HCT116 (cell line): Measurements from ENCODE around the gene EXOC6B. TPM values are rescaled to one million over a fixed set of nuclear protein-coding genes. Genes with fewer than 3 reads are reported as not detected.

Source experiments
- ATAC-seq: fragments of 200-7000 bp; cut with Tn5 transposase; 2 replicates; pipeline ENCODE4 v1.9.1; 2020; ENCODE audit warnings: mild to moderate bottlenecking, moderate library complexity
- BruUV-seq: library from RNA; stranded (reverse); fragments of 400-500 nt; replicated peaks from 2 replicates; lab custom pipeline; 2021; lab: Mats Ljungman, UMichigan
- CTCF ChIA-PET: fragments of 300-600 bp; sonication (Branson Sonifier 250); formaldehyde crosslinking; loops from one replicate; lab custom pipeline; 2021; ENCODE audit warnings: antibody characterized with exemption; lab: Charles Lee
- POLR2A ChIA-PET: fragments of 300-600, 350-600 bp; sonication (Branson Sonifier 250); formaldehyde crosslinking; loops from one replicate; lab custom pipeline; 2021; ENCODE audit warnings: antibody characterized with exemption; lab: Charles Lee
- RAD21 ChIA-PET, 2 experiments: fragments of 300-600 bp; sonication (Branson Sonifier 250); formaldehyde crosslinking; loops; one replicate each; lab custom pipeline; 2023; ENCODE audit warnings: low total read pairs in 2 of 2; ENCODE audit not compliant: uncharacterized antibody in 2 of 2, unreplicated experiment in 2 of 2, low non-redundant PET in 1 of 2; lab: Charles Lee
- DNase-seq: peaks from one replicate; pipeline ENCODE4 v3.0.0-alpha.2; 2010; ENCODE audit warnings: low read depth, low spot score
- H2AFZ ChIP-seq: fragments of 200-600 bp; shearing (Covaris generic), sonication (generic); 2 replicates; pipeline ENCODE4 v1.6.1; 2017; ENCODE audit warnings: low read depth, mixed run types, mixed read lengths, antibody characterized with exemption, low read length; ENCODE audit not compliant: poor library complexity, severe bottlenecking
- H3K27ac ChIP-seq: 2 replicates; pipeline ENCODE4 v1.5.1; 2012; ENCODE audit warnings: low read depth, low read length
- H3K27me3 ChIP-seq: fragments of 200-600 bp; sonication (generic); 2 replicates; pipeline ENCODE4 v1.6.1; 2016; ENCODE audit warnings: mixed run types, low read length, mixed read lengths; ENCODE audit not compliant: insufficient read depth
- H3K36me3 ChIP-seq, 2 experiments: fragments of 200-500 bp in 1 of 2; fragments of 200-600 bp in 1 of 2; sonication (Bioruptor generic) in 1 of 2; sonication (generic) in 1 of 2; 2 replicates each; pipeline versions ENCODE4 v1.5.1 to v1.6.1; 2014 to 2016; ENCODE audit warnings: low read length in 2 of 2, inconsistent platforms in 1 of 2, mixed read lengths in 1 of 2, mixed run types in 1 of 2; ENCODE audit not compliant: insufficient read depth in 2 of 2, control insufficient read depth in 1 of 2
- H3K4me1 ChIP-seq, 2 experiments: fragments of 200-600 bp in 1 of 2; sonication (generic) in 1 of 2; 2 replicates each; pipeline versions ENCODE4 v1.5.1 to v1.6.1; 2012 to 2017; ENCODE audit warnings: low read length in 2 of 2, inconsistent platforms in 1 of 2, mild to moderate bottlenecking in 1 of 2, mixed read lengths in 1 of 2, mixed run types in 1 of 2, moderate library complexity in 1 of 2; ENCODE audit not compliant: insufficient read depth in 2 of 2, control insufficient read depth in 1 of 2
- H3K4me2 ChIP-seq: fragments of 200-600 bp; sonication (generic); 2 replicates; pipeline ENCODE4 v1.6.1; 2017; ENCODE audit warnings: mixed run types, low read length, mixed read lengths
- H3K4me3 ChIP-seq, 2 experiments: fragments of 200-600 bp in 1 of 2; sonication (generic) in 1 of 2; replicated peaks in 1 of 2; 2 replicates each; pipeline ENCODE4 v1.5.1; 2011 to 2016; ENCODE audit warnings: low read length in 2 of 2, control low read depth in 1 of 2, low read depth in 1 of 2, mild to moderate bottlenecking in 1 of 2, mixed read lengths in 1 of 2, mixed run types in 1 of 2
- H3K79me2 ChIP-seq: fragments of 200-600 bp; sonication (generic); 2 replicates; pipeline ENCODE4 v1.6.1; 2017; ENCODE audit warnings: mild to moderate bottlenecking, mixed run types, low read length, moderate library complexity, mixed read lengths; ENCODE audit not compliant: insufficient read depth
- H3K9ac ChIP-seq: fragments of 200-600 bp; sonication (generic); 2 replicates; pipeline ENCODE4 v1.6.1; 2016; ENCODE audit warnings: low read length, mixed read lengths
- H3K9me2 ChIP-seq: fragments of 200-600 bp; sonication (generic), shearing (Covaris generic); 2 replicates; pipeline ENCODE4 v1.6.1; 2017; ENCODE audit warnings: mixed run types, mild to moderate bottlenecking, moderate library complexity; ENCODE audit not compliant: insufficient read depth
- H3K9me3 ChIP-seq, 2 experiments: fragments of 200-500 bp in 1 of 2; fragments of 200-600 bp in 1 of 2; sonication (Bioruptor generic) in 1 of 2; sonication (generic) in 1 of 2; 2 replicates each; pipeline ENCODE4 v1.6.1; 2014 to 2017; ENCODE audit warnings: low read length in 2 of 2, mixed read lengths in 2 of 2, inconsistent platforms in 1 of 2, low read depth in 1 of 2, mild to moderate bottlenecking in 1 of 2, mixed run types in 1 of 2, moderate library complexity in 1 of 2; ENCODE audit not compliant: control insufficient read depth in 1 of 2, insufficient read depth in 1 of 2
- H4K20me1 ChIP-seq: fragments of 200-600 bp; sonication (generic), shearing (Covaris generic); 2 replicates; pipeline ENCODE4 v1.6.1; 2017; ENCODE audit warnings: mixed run types, mild to moderate bottlenecking, moderate library complexity; ENCODE audit not compliant: insufficient read depth
- ATF3 ChIP-seq: IDR thresholded peaks from 2 replicates; pipeline ENCODE4 v1.6.1; 2012
- CBX3 ChIP-seq: IDR thresholded peaks from 2 replicates; pipeline ENCODE4 v1.6.1; 2012; ENCODE audit warnings: low read depth
- CTCF ChIP-seq, 3 experiments: fragments of 200-600 bp in 1 of 3; sonication (generic) in 1 of 3; IDR thresholded peaks in 2 of 3; conservative IDR thresholded peaks in 1 of 3; 2 replicates each; pipeline ENCODE4 v1.5.1; 2012 to 2017; ENCODE audit warnings: low read depth in 2 of 3, low read length in 2 of 3, antibody characterized with exemption in 1 of 3, borderline replicate concordance in 1 of 3, control low read depth in 1 of 3, mild to moderate bottlenecking in 1 of 3, mixed read lengths in 1 of 3, mixed run types in 1 of 3, moderate library complexity in 1 of 3; ENCODE audit not compliant: insufficient read depth in 1 of 3
- RAD21 ChIP-seq: IDR thresholded peaks from 2 replicates; pipeline ENCODE4 v1.6.1; 2012; ENCODE audit warnings: low read depth, mild to moderate bottlenecking
- intact Hi-C: fragments of 100-400 bp; cut with micrococcal nuclease; formaldehyde crosslinking; loops from 2 replicates; pipeline ENCODE4 v1.10.0; 2022
- total RNA-seq: library from RNA; stranded (reverse); gene quantifications from one replicate; pipeline ENCODE4 v1.2.1, GENCODE V29; 2021; ENCODE audit not compliant: unreplicated experiment

The EXOC6B gene
- total RNA-seq, 1 experiment from 2014 or later: 25.4 TPM

GRCh38 chr2:72208225-72208624 is 617.6 kb downstream of the EXOC6B start (continued):
- TF ChIP-seq CBX3: no peak
- TF ChIP-seq RAD21: no peak
- TF ChIP-seq, all 23 proteins: peak for 0

DNA sequence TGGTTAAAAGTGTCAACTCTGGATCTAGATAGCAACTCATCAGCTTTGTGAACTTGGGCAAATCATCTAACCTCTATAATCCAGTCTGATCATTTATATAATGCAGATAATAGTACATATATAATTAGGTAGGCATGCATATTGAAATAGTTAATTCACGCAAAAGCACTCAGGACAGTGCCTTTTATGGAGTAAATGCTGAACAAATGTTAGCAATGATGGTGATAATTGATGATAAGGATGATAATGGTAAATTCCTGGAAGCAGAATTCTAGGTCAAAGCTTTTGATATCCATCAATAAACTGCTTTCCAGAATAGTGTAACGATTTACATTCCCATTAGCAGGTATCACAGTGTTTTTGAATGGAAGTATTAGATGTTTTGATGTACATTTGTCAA is 618.5 kb downstream of the EXOC6B start:
- H3K9me3 ChIP-seq: no peaks in the 10 kb centered on the region
- no peaks in the 10 kb centered on the region for H3K27me3 ChIP-seq
- TF ChIP-seq ATF3 (no peak), CTCF (IDR thresholded peaks at IDR 0.05 in 2 of 3, conservative IDR thresholded peaks at IDR 0.05 in 1 of 3; ENCODE audit: borderline replicate concordance in 1 of 3, insufficient read depth in 1 of 3, low read depth in 2 of 3, low read length in 2 of 3) (no peak)
- no peak for ATAC-seq
- intact Hi-C loops: no loop called here
- no peaks in the 10 kb centered on the region for H3K36me3 ChIP-seq
- H3K9me2 ChIP-seq: no peaks in the 10 kb centered on the region
- no peak overlapping the region for H3K27ac ChIP-seq
- H2AFZ ChIP-seq: no peak overlapping the region
- ChIA-PET POLR2A (no interaction called here), CTCF (no interaction called here), RAD21 (no interaction called here)
- no peak overlapping the region for H3K4me2 ChIP-seq
- H3K9ac ChIP-seq: no peak overlapping the region
- 0 out of 4 replicates have a peak, but pooled peaks cover 0 to 2% of the 10 kb centered on the region in 2 experiments for H3K4me1 ChIP-seq
- H3K4me3 ChIP-seq: no peak overlapping the region
- no peaks in the 10 kb centered on the region for H4K20me1 ChIP-seq
- no peaks in the 10 kb centered on the region for H3K79me2 ChIP-seq
- BruUV-seq: no TSS peak
- no peak for DNase-seq

GRCh38 chr2:72205504-72205881 is 620.3 kb downstream of the EXOC6B start:
- Histone ChIP-seq H4K20me1 (no peaks in the 10 kb centered on the region), H3K4me2 (no peak overlapping the region), H3K9ac (no peak overlapping the region), H3K79me2 (no peaks in the 10 kb centered on the region), H3K9me3 (no peaks in the 10 kb centered on the region), H2AFZ (no peak overlapping the region), H3K27ac (no peak overlapping the region), H3K36me3 (no peaks in the 10 kb centered on the region), H3K4me3 (no peak overlapping the region), H3K4me1 (no peaks in the 10 kb centered on the region), H3K9me2 (no peaks in the 10 kb centered on the region), H3K27me3 (no peaks in the 10 kb centered on the region)
- CTCF ChIA-PET: no interaction called here
- intact Hi-C loops: no loop called here
- RAD21 ChIA-PET: no interaction called here
- ATAC-seq (no peak), DNase-seq (no peak)
- no TSS peak for BruUV-seq
- POLR2A ChIA-PET: no interaction called here
- TF ChIP-seq RAD21: no peak
